A549 (cell line): ENCODE measurements around the gene NXPH4. TPM values are rescaled to one million over a fixed set of nuclear protein-coding genes. Genes with fewer than 3 reads are reported as not detected.

ENCODE experiments used
- ATAC-seq, 2 experiments: fragments of 200-7000 bp in 1 of 2; fragments of >200 bp in 1 of 2; cut with Nextera tagmentation in 1 of 2; cut with Tn5 transposase in 1 of 2; 3 replicates each; pipeline versions ENCODE4 v1.8.0 to v1.9.1; 2018 to 2020; ENCODE audit warnings: mild to moderate bottlenecking in 1 of 2, moderate library complexity in 1 of 2
- CTCF ChIA-PET: fragments of 300-600 bp; sonication (Branson Sonifier 250); formaldehyde crosslinking; extraction: SDS; loops from one replicate; lab custom pipeline; 2021; ENCODE audit warnings: antibody characterized with exemption, inconsistent platforms; lab: Yijun Ruan, JAX
- POLR2A ChIA-PET: fragments of 350-600 bp; formaldehyde crosslinking; extraction: SDS; loops from one replicate; lab custom pipeline; 2021; ENCODE audit warnings: antibody characterized with exemption, inconsistent platforms; lab: Yijun Ruan, JAX
- DNase-seq, 2 experiments: peaks; one replicate each; pipeline versions ENCODE4 v3.0.0 to v3.0.0-alpha.2; 2011 to 2016; ENCODE audit warnings: low read depth in 1 of 2, low spot score in 1 of 2
- FAIRE-seq: peaks from 2 replicates; lab custom pipeline; 2011; peaks lifted over from hg19 to GRCh38; lab: Jason Lieb, UNC
- H3K27ac ChIP-seq, 2 experiments: fragments of >200 bp; sonication (Bioruptor Twin); formaldehyde crosslinking; 3 replicates each; pipeline ENCODE4 v1.5.1; 2016 to 2017
- H3K4me1 ChIP-seq: fragments of >200 bp; sonication (Bioruptor Twin); formaldehyde crosslinking; 3 replicates; pipeline ENCODE4 v1.6.1; 2016
- H3K4me2 ChIP-seq: fragments of >200 bp; sonication (Bioruptor Twin); formaldehyde crosslinking; 3 replicates; pipeline ENCODE4 v1.6.1; 2016
- H3K4me3 ChIP-seq: fragments of >200 bp; sonication (Bioruptor Twin); formaldehyde crosslinking; 3 replicates; pipeline ENCODE4 v1.5.1; 2016
- H3K9me3 ChIP-seq: fragments of >200 bp; sonication (Bioruptor Twin); formaldehyde crosslinking; 3 replicates; pipeline ENCODE4 v1.6.1; 2016
- CBX2 ChIP-seq: fragments of 200-600 bp; sonication (generic); IDR thresholded peaks from 2 replicates; pipeline ENCODE4 v1.6.1; 2016; ENCODE audit warnings: low read depth, mild to moderate bottlenecking, borderline replicate concordance
- CHD2 ChIP-seq: fragments of 150-350 bp; IDR thresholded peaks from 2 replicates; pipeline ENCODE4 v1.6.1; 2014; ENCODE audit warnings: low read length; ENCODE audit not compliant: partially characterized antibody
- ESRRA ChIP-seq: fragments of 150-350 bp; IDR thresholded peaks from 2 replicates; pipeline ENCODE4 v1.6.1; 2014; ENCODE audit warnings: mild to moderate bottlenecking, low read length, borderline replicate concordance
- FOSB ChIP-seq: fragments of 250-450 bp; sonication (Bioruptor Pico); IDR thresholded peaks from 2 replicates; pipeline ENCODE4 v1.5.0; 2020; ENCODE audit warnings: mild to moderate bottlenecking, moderate library complexity
- GATA3 ChIP-seq: IDR thresholded peaks from 2 replicates; pipeline ENCODE4 v1.6.1; 2012; ENCODE audit warnings: borderline replicate concordance
- HOXA7 ChIP-seq: fragments of 250-450 bp; sonication (Bioruptor Pico); IDR thresholded peaks from 2 replicates; pipeline ENCODE4 v1.5.0; 2020; ENCODE audit warnings: mild to moderate bottlenecking, moderate library complexity
- HOXB5 ChIP-seq: fragments of 250-450 bp; sonication (Bioruptor Pico); IDR thresholded peaks from 2 replicates; pipeline ENCODE4 v1.5.0; 2020; ENCODE audit warnings: mild to moderate bottlenecking, moderate library complexity
- KDM5A ChIP-seq: fragments of 200-600 bp; sonication (generic); IDR thresholded peaks from 2 replicates; pipeline ENCODE4 v1.6.1; 2016; ENCODE audit warnings: antibody characterized with exemption, mild to moderate bottlenecking
- MAFK ChIP-seq: fragments of 450-650 bp; IDR thresholded peaks from 2 replicates; pipeline ENCODE4 v1.6.1; 2014; ENCODE audit not compliant: partially characterized antibody
- MYC ChIP-seq: IDR thresholded peaks from 2 replicates; pipeline ENCODE4 v1.6.1; 2012; ENCODE audit warnings: mild to moderate bottlenecking, inconsistent platforms, low read length, improper control_type of control experiment, borderline replicate concordance
- NFE2L2 ChIP-seq: fragments of 150-350 bp; conservative IDR thresholded peaks from 2 replicates; pipeline ENCODE4 v1.6.1; 2014; ENCODE audit warnings: low read length
- NPAS2 ChIP-seq: fragments of 250-450 bp; sonication (Bioruptor Pico); IDR thresholded peaks from 2 replicates; pipeline ENCODE4 v1.8.0; 2022; ENCODE audit warnings: mild to moderate bottlenecking, moderate library complexity, borderline replicate concordance
- PHF8 ChIP-seq: fragments of 200-600 bp; sonication (generic); IDR thresholded peaks from 2 replicates; pipeline ENCODE4 v1.6.1; 2016; ENCODE audit warnings: low read depth, mild to moderate bottlenecking, antibody characterized with exemption, moderate library complexity, borderline replicate concordance
- POLR2AphosphoS2 ChIP-seq: conservative IDR thresholded peaks from 2 replicates; pipeline ENCODE4 v1.6.1; 2012; ENCODE audit warnings: low read length, improper control_type of control experiment, inconsistent platforms
- RAD21 ChIP-seq, 2 experiments: fragments of >200 bp in 1 of 2; sonication (Bioruptor Twin) in 1 of 2; formaldehyde crosslinking in 1 of 2; IDR thresholded peaks in 1 of 2; conservative IDR thresholded peaks in 1 of 2; 2 replicates in 1 of 2; 3 replicates in 1 of 2; pipeline ENCODE4 v1.6.1; 2012 to 2018; ENCODE audit warnings: inconsistent platforms in 1 of 2
- RARB ChIP-seq: fragments of 250-450 bp; sonication (Bioruptor Pico); IDR thresholded peaks from 2 replicates; pipeline ENCODE4 v1.8.0; 2021; ENCODE audit warnings: mild to moderate bottlenecking, moderate library complexity
- RNF2 ChIP-seq: fragments of 200-600 bp; sonication (generic); IDR thresholded peaks from 2 replicates; pipeline ENCODE4 v1.6.1; 2016; ENCODE audit warnings: low read depth, mild to moderate bottlenecking, antibody characterized with exemption, moderate library complexity, borderline replicate concordance
- SMC3 ChIP-seq: fragments of >200 bp; sonication (Bioruptor Twin); formaldehyde crosslinking; IDR thresholded peaks from 3 replicates; pipeline ENCODE4 v1.6.1; 2018; ENCODE audit warnings: inconsistent platforms
- TP53 ChIP-seq: fragments of 250-450 bp; sonication (Bioruptor Pico); IDR thresholded peaks from 2 replicates; pipeline ENCODE4 v1.5.0; 2021; ENCODE audit warnings: mild to moderate bottlenecking, moderate library complexity
- ZSCAN20 ChIP-seq: fragments of 250-450 bp; sonication (Bioruptor Pico); IDR thresholded peaks from 2 replicates; pipeline ENCODE4 v1.8.0; 2022; ENCODE audit warnings: mild to moderate bottlenecking, moderate library complexity
- WGBS: methylation state at CpG from one replicate; pipeline ENCODE4 v1.1.6; 2017; ENCODE audit errors: missing lambda C conversion rate; 5-methylcytosine and 5-hydroxymethylcytosine counted together
- polyA plus RNA-seq, 4 experiments: library from polyadenylated mRNA; depleted of rRNA in 3 of 4; stranded (reverse); fragments of >200 nt; fragmentation: RNase III in 1 of 4; extraction: RNeasy Plus Mini Kit Qiagen cat#74134 plus additional on column Dnase treatment in 1 of 4; gene quantifications; 2 replicates in 3 of 4; 3 replicates in 1 of 4; pipeline ENCODE4 v1.2.3, GENCODE V29; 2011 to 2017
- TF ChIP-seq, protein P1 (sequence below): IDR thresholded peaks from 2 replicates; pipeline ENCODE4 v1.6.1; 2012
- TF ChIP-seq, protein P2 (sequence below): fragments of >200 bp; sonication (Bioruptor Twin); formaldehyde crosslinking; IDR thresholded peaks from 2 replicates; pipeline ENCODE4 v1.6.1; 2016
- TF ChIP-seq, protein P3 (sequence below): fragments of 250-450 bp; sonication (Bioruptor Pico); IDR thresholded peaks from 2 replicates; pipeline ENCODE4 v1.5.0; 2021; ENCODE audit warnings: mild to moderate bottlenecking, moderate library complexity, borderline replicate concordance

NXPH4 gene
- polyA plus RNA-seq, 2 of the 4 experiments (the other 2 are of a cell fraction): 0.52 to 3.5 TPM

DNA sequence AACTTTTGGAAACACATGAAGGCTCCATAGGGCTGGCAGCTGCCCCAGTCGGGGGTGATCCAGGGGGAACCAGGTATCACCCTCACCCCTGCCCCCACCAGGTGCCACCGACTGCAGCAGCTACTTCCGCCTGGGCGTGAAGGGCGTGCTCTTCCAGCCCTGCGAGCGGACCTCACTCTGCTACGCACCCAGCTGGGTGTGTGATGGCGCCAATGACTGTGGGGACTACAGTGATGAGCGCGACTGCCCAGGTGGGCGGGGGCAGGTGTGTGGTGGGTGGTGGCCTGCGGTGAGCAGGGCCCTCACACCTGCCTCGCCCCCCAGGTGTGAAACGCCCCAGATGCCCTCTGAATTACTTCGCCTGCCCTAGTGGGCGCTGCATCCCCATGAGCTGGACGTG lies 22.3 kb upstream of the NXPH4 start:
- ATAC-seq (no peak), FAIRE-seq (no peak), DNase-seq (no peak)
- H3K4me2 ChIP-seq: no peak overlapping the region
- ChIA-PET POLR2A (no interaction called here), CTCF (interaction anchor here (0.5 to 20.5 kb wide), 7 partner anchors 18 to 125 kb away, joined by 3 to 383 read pairs (median 4); no protein-coding TSS in a partner anchor)
- TF ChIP-seq NFE2L2 (no peak), PHF8 (no peak), TP53 (no peak), MYC (no peak), FOSB (CRISPR knock-in tag) (no peak), SMC3 (no peak), CBX2 (no peak), RNF2 (no peak), POLR2AphosphoS2 (no peak), ZSCAN20 (CRISPR knock-in tag) (no peak), RAD21 (conservative IDR thresholded peaks at IDR 0.05 in 1 of 2, IDR thresholded peaks at IDR 0.05 in 1 of 2) (no peak), RARB (CRISPR knock-in tag) (no peak), HOXA7 (CRISPR knock-in tag) (no peak)
- TF ChIP-seq, protein P1, sequence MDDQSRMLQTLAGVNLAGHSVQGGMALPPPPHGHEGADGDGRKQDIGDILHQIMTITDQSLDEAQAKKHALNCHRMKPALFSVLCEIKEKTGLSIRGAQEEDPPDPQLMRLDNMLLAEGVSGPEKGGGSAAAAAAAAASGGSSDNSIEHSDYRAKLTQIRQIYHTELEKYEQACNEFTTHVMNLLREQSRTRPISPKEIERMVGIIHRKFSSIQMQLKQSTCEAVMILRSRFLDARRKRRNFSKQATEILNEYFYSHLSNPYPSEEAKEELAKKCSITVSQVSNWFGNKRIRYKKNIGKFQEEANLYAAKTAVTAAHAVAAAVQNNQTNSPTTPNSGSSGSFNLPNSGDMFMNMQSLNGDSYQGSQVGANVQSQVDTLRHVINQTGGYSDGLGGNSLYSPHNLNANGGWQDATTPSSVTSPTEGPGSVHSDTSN: no peak
- no peak overlapping the region for H3K4me3 ChIP-seq
- no peaks in the 10 kb centered on the region for H3K9me3 ChIP-seq
- H3K4me1 ChIP-seq: no peaks in the 10 kb centered on the region
- H3K27ac ChIP-seq: no peak overlapping the region
- WGBS: 86% methylated on average over 18 of the region's 18 CpGs

DNA sequence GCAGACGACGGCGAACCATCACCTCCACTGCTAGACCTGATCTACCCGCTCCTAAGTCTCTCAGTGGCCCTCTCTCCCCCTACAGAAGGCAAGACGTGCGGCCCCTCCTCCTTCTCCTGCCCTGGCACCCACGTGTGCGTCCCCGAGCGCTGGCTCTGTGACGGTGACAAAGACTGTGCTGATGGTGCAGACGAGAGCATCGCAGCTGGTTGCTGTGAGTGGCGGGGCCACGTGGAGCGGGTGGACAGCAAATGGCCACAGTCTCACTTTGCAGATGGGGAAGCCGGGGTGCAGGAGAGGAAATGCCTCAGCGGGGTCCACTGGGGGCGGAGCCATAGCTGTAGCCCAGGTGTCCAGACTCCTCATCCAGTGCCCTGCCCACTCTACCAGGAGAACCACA lies 21.4 kb upstream of the NXPH4 start:
- TF ChIP-seq FOSB (CRISPR knock-in tag) (no peak), HOXB5 (CRISPR knock-in tag) (no peak), CHD2 (no peak), MYC (no peak), TP53 (no peak), ESRRA (no peak), MAFK (no peak), NPAS2 (no peak), GATA3 (no peak), KDM5A (no peak)
- TF ChIP-seq, protein P2, sequence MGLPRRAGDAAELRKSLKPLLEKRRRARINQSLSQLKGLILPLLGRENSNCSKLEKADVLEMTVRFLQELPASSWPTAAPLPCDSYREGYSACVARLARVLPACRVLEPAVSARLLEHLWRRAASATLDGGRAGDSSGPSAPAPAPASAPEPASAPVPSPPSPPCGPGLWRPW: no peak
- TF ChIP-seq, protein P3, sequence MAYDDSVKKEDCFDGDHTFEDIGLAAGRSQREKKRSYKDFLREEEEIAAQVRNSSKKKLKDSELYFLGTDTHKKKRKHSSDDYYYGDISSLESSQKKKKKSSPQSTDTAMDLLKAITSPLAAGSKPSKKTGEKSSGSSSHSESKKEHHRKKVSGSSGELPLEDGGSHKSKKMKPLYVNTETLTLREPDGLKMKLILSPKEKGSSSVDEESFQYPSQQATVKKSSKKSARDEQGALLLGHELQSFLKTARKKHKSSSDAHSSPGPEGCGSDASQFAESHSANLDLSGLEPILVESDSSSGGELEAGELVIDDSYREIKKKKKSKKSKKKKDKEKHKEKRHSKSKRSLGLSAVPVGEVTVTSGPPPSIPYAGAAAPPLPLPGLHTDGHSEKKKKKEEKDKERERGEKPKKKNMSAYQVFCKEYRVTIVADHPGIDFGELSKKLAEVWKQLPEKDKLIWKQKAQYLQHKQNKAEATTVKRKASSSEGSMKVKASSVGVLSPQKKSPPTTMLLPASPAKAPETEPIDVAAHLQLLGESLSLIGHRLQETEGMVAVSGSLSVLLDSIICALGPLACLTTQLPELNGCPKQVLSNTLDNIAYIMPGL (CRISPR knock-in tag): no peak
- Histone ChIP-seq H3K4me3 (no peak overlapping the region), H3K9me3 (no peaks in the 10 kb centered on the region), H3K4me2 (no peak overlapping the region), H3K4me1 (no peaks in the 10 kb centered on the region), H3K27ac (no peak overlapping the region)
- CTCF ChIA-PET: interaction anchor here (0.6 to 20.5 kb wide), 7 partner anchors 18 to 438 kb away, joined by 3 to 383 read pairs (median 4); no protein-coding TSS in a partner anchor
- no peak for DNase-seq
- ATAC-seq: no peak
- POLR2A ChIA-PET: interaction anchor here (0.6 kb wide), 1 partner anchor 21 kb away, joined by 3 read pairs; no protein-coding TSS in a partner anchor
- 86% methylated on average over 17 of the region's 19 CpGs for WGBS
- no peak for FAIRE-seq
